Mucosa of descending colon (tissue), 3 donors: Measurements from ENCODE around the gene JAGN1. TPM values are rescaled to one million over a fixed set of nuclear protein-coding genes. Genes with fewer than 3 reads are reported as not detected.

Experiments
- ATAC-seq: fragments of 200-7000 bp; cut with Tn5 transposase; one replicate; pipeline ENCODE4 v1.9.1; 2020; ENCODE audit warnings: mild to moderate bottlenecking, moderate library complexity
- DNase-seq, 3 donors: peaks; one replicate each; pipeline ENCODE4 v3.0.0-alpha.2; 2020
- H3K36me3 ChIP-seq: fragments of 200-600 bp; one replicate; pipeline ENCODE4 v1.8.0; 2021; ENCODE audit warnings: low read depth, mild to moderate bottlenecking
- H3K4me1 ChIP-seq: fragments of 200-600 bp; one replicate; pipeline ENCODE4 v1.8.0; 2021; ENCODE audit warnings: low read depth, mild to moderate bottlenecking
- H3K4me3 ChIP-seq: fragments of 200-600 bp; one replicate; pipeline ENCODE4 v1.8.0; 2021; ENCODE audit warnings: mild to moderate bottlenecking
- H3K9me3 ChIP-seq: fragments of 200-600 bp; one replicate; pipeline ENCODE4 v1.8.0; 2021; ENCODE audit warnings: mild to moderate bottlenecking
- CTCF ChIP-seq: fragments of 200-600 bp; IDR thresholded peaks from one replicate; pipeline ENCODE4 v1.8.0; 2022; ENCODE audit warnings: antibody characterized with exemption, mild to moderate bottlenecking
- intact Hi-C, 2 donors: fragments of 100-400 bp; cut with DNase I in 1 of 2; cut with micrococcal nuclease in 1 of 2; formaldehyde crosslinking; loops; one replicate each; pipeline versions ENCODE4 v1.11.0 to v1.11.1; 2022; cut with DNase I, micrococcal nuclease
- total RNA-seq, 3 donors: library from RNA; stranded (reverse); fragmentation: NEBNext Ultra II Directional in 2 of 3; extraction: Animal tissue kit (Norgen Biotek cat#: 25700) in 2 of 3; gene quantifications; one replicate each; pipeline versions ENCODE4 v1.2.1 to v1.2.4, GENCODE V29; 2021 to 2023
- donor health status: DM: no; HTN: no; CAD: no; lungs with moderate emphysema.
- donor health status: DM: no; HTN: no; CAD: no.
- donor health status: DM: no; HTN: yes; CAD: no.

JAGN1 gene
- total RNA-seq, 3 donors from 2014 or later = 29.6 to 41.5 (median 36.6) TPM

- Histone ChIP-seq H3K4me1 (peaks cover 35% of the 10 kb centered on the region), H3K9me3 (no peaks in the 10 kb centered on the region), H3K36me3 (peaks cover 3% of the 10 kb centered on the region), H3K4me3 (no peak overlapping the region)
- intact Hi-C loops = no loop called here
- ATAC-seq (no peak), DNase-seq (no peak)
- TF ChIP-seq CTCF = no peak
Measured at GRCh38 chr3:9914011-9914410, 23.6 kb downstream of the JAGN1 start.

GRCh38 chr3:9914559-9915253 is 24.3 kb downstream of the JAGN1 start:
- intact Hi-C loops = no loop called here
- peaks cover 3% of the 10 kb centered on the region for H3K36me3 ChIP-seq
- ATAC-seq (no peak), DNase-seq (no peak)
- TF ChIP-seq CTCF = no peak
- H3K9me3 ChIP-seq = no peaks in the 10 kb centered on the region
- H3K4me3 ChIP-seq = no peak overlapping the region
- H3K4me1 ChIP-seq = peaks cover 35% of the 10 kb centered on the region

GRCh38 chr3:9915254-9916141 is 25.1 kb downstream of the JAGN1 start:
- Histone ChIP-seq H3K9me3 (no peaks in the 10 kb centered on the region), H3K36me3 (peaks cover 3% of the 10 kb centered on the region), H3K4me3 (peak overlapping the region; percentile 32), H3K4me1 (peaks cover 35% of the 10 kb centered on the region)
- ATAC-seq (peak; percentile 65), DNase-seq (peak; percentile 75 to 84 (median 81))
- intact Hi-C loops = no loop called here
- TF ChIP-seq CTCF = peak; percentile 13

- H3K36me3 ChIP-seq = peaks cover 3% of the 10 kb centered on the region
- H3K4me3 ChIP-seq = no peak overlapping the region
- H3K9me3 ChIP-seq = no peaks in the 10 kb centered on the region
- no peak for ATAC-seq
- TF ChIP-seq CTCF = no peak
- intact Hi-C loops = no loop called here
- no peak for DNase-seq
- H3K4me1 ChIP-seq = peaks cover 35% of the 10 kb centered on the region
Measured at GRCh38 chr3:9916346-9916733, 25.9 kb downstream of the JAGN1 start.

- peak within 1 kb of the TSS; percentile 32 for H3K4me3 ChIP-seq
- peaks cover 35% of the 10 kb centered on the region for H3K4me1 ChIP-seq
- TF ChIP-seq CTCF = no peak
- DNase-seq (peak; percentile 90 to 93 (median 91)), ATAC-seq (peak; percentile 89)
- no peaks in the 10 kb centered on the region for H3K9me3 ChIP-seq
- peaks cover 3% of the 10 kb centered on the region for H3K36me3 ChIP-seq
- intact Hi-C loops = no loop called here
Measured at GRCh38 chr3:9916734-9917680, 26.6 kb downstream of the JAGN1 start, which contains the start of gene IL17RC. Gene IL17RC, plus strand, starts transcription at chr3:9917098. Its CDS starts 218 bp downstream, at chr3:9917316.
